Keratinocyte (primary cell): ENCODE results near the gene TOLLIP. TPM values are rescaled to one million over a fixed set of nuclear protein-coding genes. Genes with fewer than 3 reads are reported as not detected.

Experiments
- DNase-seq: peaks from one replicate; pipeline ENCODE4 v3.0.0-alpha.2; 2011; ENCODE audit warnings: low read depth, missing footprints, low spot score
- FAIRE-seq: peaks from 2 replicates; lab custom pipeline; 2011; peaks lifted over from hg19 to GRCh38; lab: Jason Lieb, UNC
- H2AFZ ChIP-seq: 2 replicates; pipeline ENCODE4 v1.6.0; 2012; ENCODE audit warnings: low read length, control low read depth, inconsistent platforms; ENCODE audit not compliant: control insufficient read depth
- H3K27ac ChIP-seq: 2 replicates; pipeline ENCODE4 v1.5.1; 2011; ENCODE audit warnings: low read length; ENCODE audit not compliant: control insufficient read depth, insufficient read depth
- H3K27me3 ChIP-seq: 3 replicates; pipeline ENCODE4 v1.6.0; 2011; ENCODE audit warnings: low read length; ENCODE audit not compliant: control insufficient read depth, insufficient read depth; ENCODE audit errors: extremely low read depth
- H3K36me3 ChIP-seq, 2 experiments: 2 replicates in 1 of 2; 3 replicates in 1 of 2; pipeline ENCODE4 v1.5.1; 2011; ENCODE audit warnings: low read length in 2 of 2, mild to moderate bottlenecking in 1 of 2; ENCODE audit not compliant: control insufficient read depth in 2 of 2, insufficient read depth in 2 of 2; ENCODE audit errors: extremely low read depth in 1 of 2
- H3K4me1 ChIP-seq: 3 replicates; pipeline ENCODE4 v1.5.1; 2011; ENCODE audit warnings: low read length; ENCODE audit not compliant: control insufficient read depth, insufficient read depth; ENCODE audit errors: extremely low read depth
- H3K4me2 ChIP-seq: 3 replicates; pipeline ENCODE4 v1.6.0; 2011; ENCODE audit warnings: low read depth, low read length; ENCODE audit not compliant: control insufficient read depth, insufficient read depth; ENCODE audit errors: extremely low read depth
- H3K4me3 ChIP-seq, 3 experiments: fragments of 200-600 bp in 1 of 3; sonication (generic) in 1 of 3; 2 replicates in 2 of 3; 3 replicates in 1 of 3; pipeline ENCODE4 v1.5.1; 2011 to 2016; ENCODE audit warnings: low read length in 3 of 3, mild to moderate bottlenecking in 3 of 3, control low read depth in 2 of 3, inconsistent platforms in 1 of 3, low read depth in 1 of 3, mixed read lengths in 1 of 3, mixed run types in 1 of 3, moderate library complexity in 1 of 3; ENCODE audit not compliant: control insufficient read depth in 2 of 3, insufficient read depth in 2 of 3; ENCODE audit errors: extremely low read depth in 1 of 3
- H3K79me2 ChIP-seq: 2 replicates; pipeline ENCODE4 v1.6.0; 2012; ENCODE audit warnings: low read length; ENCODE audit not compliant: control insufficient read depth, insufficient read depth
- H3K9ac ChIP-seq: 3 replicates; pipeline ENCODE4 v1.6.0; 2011; ENCODE audit warnings: low read length; ENCODE audit not compliant: control insufficient read depth, insufficient read depth; ENCODE audit errors: extremely low read depth
- H3K9me1 ChIP-seq: 3 replicates; pipeline ENCODE4 v1.6.0; 2011; ENCODE audit warnings: low read length; ENCODE audit not compliant: control insufficient read depth, insufficient read depth; ENCODE audit errors: extremely low read depth
- H3K9me3 ChIP-seq: 2 replicates; pipeline ENCODE4 v1.5.1; 2012; ENCODE audit warnings: low read depth, low read length; ENCODE audit not compliant: control insufficient read depth
- H4K20me1 ChIP-seq: 3 replicates; pipeline ENCODE4 v1.6.0; 2011; ENCODE audit warnings: low read length; ENCODE audit not compliant: control insufficient read depth, insufficient read depth; ENCODE audit errors: extremely low read depth
- CTCF ChIP-seq, 3 experiments: IDR thresholded peaks in 1 of 3; conservative IDR thresholded peaks in 1 of 3; optimal IDR thresholded peaks in 1 of 3; 2 replicates in 2 of 3; 3 replicates in 1 of 3; pipeline versions ENCODE3 to v1.5.1; 2011; ENCODE audit warnings: low read length in 3 of 3, mild to moderate bottlenecking in 3 of 3, moderate library complexity in 2 of 3, control low read depth in 1 of 3, inconsistent platforms in 1 of 3; ENCODE audit not compliant: insufficient read depth in 2 of 3; ENCODE audit errors: extremely low read depth in 1 of 3
- EZH2 ChIP-seq: IDR thresholded peaks from one replicate; pipeline ENCODE4 v1.6.1; 2012; ENCODE audit warnings: inconsistent platforms, mild to moderate bottlenecking, low read length, moderate library complexity
- dilution Hi-C: fragments of 300-500 bp; cut with MboI; formaldehyde crosslinking; loops from one replicate; pipeline ENCODE4 v1.7.0; 2020; ENCODE audit warnings: low sequenced_read_pairs; ENCODE audit not compliant: extremely low pct_ligation_motif_present
- polyA plus RNA-seq, 5 experiments: library from polyadenylated mRNA; depleted of rRNA in 3 of 5; stranded (reverse) in 3 of 5; stranded (forward) in 1 of 5; unstranded in 1 of 5; fragments of >200 nt; gene quantifications; 1 replicate in 1 of 5; 2 replicates in 3 of 5; 3 replicates in 1 of 5; pipeline versions ENCODE4 v1.2.1 to v1.2.3, GENCODE V29; 2011 to 2012; ENCODE audit warnings: missing spikeins in 2 of 5, low read depth in 1 of 5, low replicate concordance in 1 of 5

TOLLIP gene
- polyA plus RNA-seq, 1 donor (not counting 4 experiments of a cell fraction or from before 2014, with no cell fraction given) = 40.2 TPM

- Histone ChIP-seq H3K9me1 (no peaks in the 10 kb centered on the region), H3K27ac (no peak overlapping the region), H3K27me3 (peaks cover 27% of the 10 kb centered on the region), H3K4me1 (peaks cover 8% of the 10 kb centered on the region), H2AFZ (no peak overlapping the region), H3K36me3 (no peaks in the 10 kb centered on the region), H4K20me1 (no peaks in the 10 kb centered on the region), H3K4me2 (peak overlapping the region; percentile 90), H3K79me2 (no peaks in the 10 kb centered on the region), H3K9me3 (no peaks in the 10 kb centered on the region), H3K4me3 (peak overlapping the region in 1 of 3 experiments; percentile 51), H3K9ac (no peak overlapping the region)
- DNase-seq = no peak
- dilution Hi-C loops = no loop called here
- TF ChIP-seq EZH2 = no peak
- no peak for TF ChIP-seq CTCF (optimal IDR thresholded peaks at IDR 0.05 in 1 of 3, IDR thresholded peaks at IDR 0.05 in 1 of 3, conservative IDR thresholded peaks at IDR 0.05 in 1 of 3; ENCODE audit: extremely low read depth in 1 of 3, insufficient read depth in 2 of 3, low read length in 3 of 3)
- no peak for FAIRE-seq
Observed at GRCh38 chr11:1335264-1335810, 25.9 kb upstream of the TOLLIP start.

- no peak for DNase-seq
- peaks cover 27% of the 10 kb centered on the region for H3K27me3 ChIP-seq
- H3K27ac ChIP-seq = no peak overlapping the region
- no peaks in the 10 kb centered on the region for H3K36me3 ChIP-seq
- FAIRE-seq = no peak
- TF ChIP-seq CTCF (optimal IDR thresholded peaks at IDR 0.05 in 1 of 3, IDR thresholded peaks at IDR 0.05 in 1 of 3, conservative IDR thresholded peaks at IDR 0.05 in 1 of 3; ENCODE audit: extremely low read depth in 1 of 3, insufficient read depth in 2 of 3, low read length in 3 of 3) (no peak), EZH2 (no peak)
- H3K4me2 ChIP-seq = no peak overlapping the region
- no peak overlapping the region for H3K9ac ChIP-seq
- no peaks in the 10 kb centered on the region for H3K9me1 ChIP-seq
- dilution Hi-C loops = no loop called here
- no peak overlapping the region for H2AFZ ChIP-seq
- no peaks in the 10 kb centered on the region for H3K9me3 ChIP-seq
- no peak overlapping the region for H3K4me3 ChIP-seq
- H3K79me2 ChIP-seq = no peaks in the 10 kb centered on the region
- peaks cover 8% of the 10 kb centered on the region for H3K4me1 ChIP-seq
- no peaks in the 10 kb centered on the region for H4K20me1 ChIP-seq
Observed at GRCh38 chr11:1333860-1334259, 24.4 kb upstream of the TOLLIP start.
